Nucleus accumbens (tissue), 56 donors: Measurements from ENCODE around the gene ODF4.
A peak's percentile ranks its signal among the peaks of the same experiment; 100 is the strongest.
"Not testable (repeated sequence)": the region's sequence is repeated elsewhere in the genome, so short reads cannot be mapped to it uniquely, and the experiment has no call there.

ENCODE experiments used
- DNase-seq, 56 donors: peaks; one replicate each; lab custom pipeline; 2025; lab: John Stamatoyannopoulos, UW

The ODF4 gene

DNA sequence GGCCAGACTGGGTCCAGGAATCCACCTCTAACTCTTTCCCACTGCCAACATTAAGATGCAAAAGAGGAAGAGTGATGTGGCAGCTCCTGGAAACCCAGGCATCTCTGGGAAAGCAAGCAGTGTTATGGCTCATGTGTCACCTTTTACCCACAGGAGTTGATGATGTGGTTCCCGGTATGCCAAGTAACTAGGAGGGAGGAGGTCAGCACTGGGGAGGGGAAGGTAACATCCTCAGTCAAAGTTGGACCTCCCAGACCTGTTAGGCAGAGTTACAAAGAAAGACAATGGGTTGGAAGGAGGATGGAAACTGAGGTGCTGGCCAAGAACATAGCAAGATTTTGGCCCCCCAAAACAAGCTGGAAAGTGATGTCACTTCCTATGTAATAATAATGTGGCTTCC, 25.5 kb downstream of the ODF4 start:
- DNase-seq = no peak

DNA sequence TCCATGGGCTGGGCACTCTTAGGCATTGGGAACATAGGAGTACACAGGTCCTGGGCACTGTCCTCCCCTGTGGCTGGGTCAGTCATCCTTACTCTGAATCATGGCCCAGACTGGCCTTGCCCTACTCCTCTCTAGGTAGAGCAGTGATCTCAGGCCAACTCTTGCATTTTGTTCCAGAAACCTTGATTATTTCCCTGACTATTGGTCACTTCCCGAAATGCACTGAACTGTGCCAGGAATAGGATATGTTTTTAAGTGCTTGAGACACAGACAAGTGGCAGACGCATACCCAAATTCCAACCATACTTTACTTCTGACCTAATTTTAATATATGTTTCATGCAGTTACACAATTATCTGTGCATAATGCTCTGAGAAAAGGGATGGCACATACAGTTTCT, 26.6 kb downstream of the ODF4 start:
- no peak for DNase-seq

DNA sequence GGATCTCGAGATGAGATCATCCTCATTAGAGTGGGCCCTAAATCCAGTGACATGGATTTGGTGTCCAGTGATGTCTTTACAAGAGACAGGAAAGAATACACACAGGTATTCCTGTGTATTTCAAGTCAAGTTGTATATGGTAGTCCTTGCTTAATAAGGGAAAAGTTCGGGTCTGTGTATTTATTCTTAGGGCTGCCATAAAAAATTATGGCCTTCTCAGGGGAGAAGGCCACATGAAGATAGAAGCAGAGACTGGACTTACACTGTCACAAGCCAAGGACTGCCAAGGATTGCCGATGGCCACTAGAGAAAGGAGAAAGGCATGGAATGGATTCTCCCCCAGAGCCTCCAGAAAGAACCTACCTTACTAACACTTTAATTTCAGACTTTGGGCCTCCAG, 28.6 kb downstream of the ODF4 start:
- DNase-seq = no peak

DNA sequence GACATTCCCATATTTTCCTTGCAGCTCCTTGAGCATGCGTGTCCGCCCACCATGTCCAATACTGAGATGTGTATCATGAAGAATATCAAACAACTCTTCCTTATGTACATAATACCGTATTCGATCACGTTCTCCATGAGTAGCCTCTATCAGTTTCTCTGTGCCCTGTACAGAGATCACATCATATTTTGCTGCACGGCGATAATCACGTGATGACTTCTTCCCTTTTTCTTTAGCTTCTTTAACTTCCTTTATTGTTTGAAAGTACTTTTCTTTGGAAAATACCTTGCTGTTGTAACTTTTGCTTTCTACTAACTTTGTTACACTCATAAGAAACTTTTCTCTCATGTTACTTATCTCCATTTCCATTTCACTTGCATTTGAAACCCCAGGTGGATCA, 30.3 kb downstream of the ODF4 start:
- no peak for DNase-seq

DNA sequence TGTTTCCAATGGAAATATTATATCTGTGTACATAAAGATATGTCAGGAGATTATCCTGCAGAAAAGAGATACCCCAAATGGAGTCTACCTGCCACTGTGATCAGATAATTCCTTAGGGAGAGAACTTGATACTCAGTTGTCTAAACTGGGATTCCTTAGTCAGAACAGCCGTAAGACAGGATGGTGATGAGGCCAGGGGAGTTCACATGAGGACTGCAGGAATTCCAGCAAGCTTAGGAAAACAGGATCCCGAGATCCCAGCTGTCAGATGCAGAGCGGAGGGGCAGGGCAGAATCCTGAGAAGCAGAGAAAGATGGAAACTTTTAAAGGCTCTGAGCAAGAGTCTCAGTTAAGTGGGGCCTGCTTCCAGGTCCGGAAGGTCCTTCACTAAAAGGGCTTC, 32.1 kb downstream of the ODF4 start:
- DNase-seq = no peak

DNA sequence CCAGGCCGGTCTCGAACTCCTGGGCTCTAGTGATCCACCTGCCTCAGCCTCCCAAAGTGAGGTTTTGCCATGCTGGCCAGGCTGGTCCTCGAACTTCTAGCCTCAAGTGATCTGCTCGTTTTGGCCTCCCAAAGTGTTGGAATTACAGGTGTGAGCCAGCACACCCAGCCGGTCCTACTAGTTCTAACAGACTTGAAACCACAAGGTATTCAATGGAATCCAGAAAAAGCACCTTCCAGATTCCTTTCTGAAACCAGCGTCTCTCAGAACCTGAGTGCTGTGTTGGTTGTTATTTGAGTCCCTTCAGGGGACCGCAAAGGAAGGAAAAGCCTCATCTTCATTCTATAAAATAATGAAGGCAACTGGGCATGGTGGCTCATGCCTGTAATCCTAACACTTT, 32.8 kb downstream of the ODF4 start:
- no peak for DNase-seq

DNA sequence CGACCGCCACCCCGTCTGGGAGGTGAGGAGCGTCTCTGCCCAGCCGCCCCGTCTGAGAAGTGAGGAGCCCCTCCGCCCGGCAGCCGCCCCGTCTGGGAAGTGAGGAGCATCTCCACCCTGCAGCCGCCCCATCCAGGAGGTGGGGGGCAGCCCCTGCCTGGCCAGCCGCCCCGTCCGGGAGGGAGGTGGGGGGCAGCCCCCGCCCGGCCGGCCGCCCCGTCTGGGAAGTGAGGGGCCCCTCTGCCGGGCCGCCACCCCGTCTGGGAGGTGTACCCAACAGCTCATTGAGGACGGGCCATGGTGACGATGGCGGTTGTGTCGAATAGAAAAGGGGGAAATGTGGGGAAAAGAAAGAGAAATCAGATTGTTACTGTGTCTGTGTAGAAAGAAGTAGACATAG, 34.2 kb downstream of the ODF4 start:
- DNase-seq = not testable (repeated sequence)

DNA sequence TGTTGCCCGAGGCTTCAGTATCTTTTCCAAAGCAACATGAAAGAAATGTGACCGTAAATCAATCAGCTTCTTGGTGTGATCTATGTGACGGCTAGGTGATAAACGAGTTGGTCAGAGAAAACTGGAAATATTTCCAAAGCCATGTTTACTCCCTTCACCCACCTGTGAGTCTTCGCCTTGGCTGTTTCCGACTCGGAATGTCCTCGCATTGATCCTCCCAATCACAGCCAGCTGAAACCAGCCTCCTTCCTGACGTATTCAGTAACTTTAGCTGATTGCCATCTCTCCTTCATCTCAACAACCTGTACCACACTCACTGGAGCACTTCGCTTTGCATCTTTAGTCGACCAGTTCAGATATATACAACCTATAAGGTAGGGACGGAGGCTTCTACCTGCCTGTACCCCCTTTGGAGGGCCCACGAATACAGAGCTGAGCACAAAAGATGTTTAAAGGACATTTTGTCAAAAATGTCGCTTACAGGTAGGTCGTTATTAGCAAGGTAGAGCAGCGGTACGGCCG, 36.2 kb downstream of the ODF4 start:
- DNase-seq = peak in 20 of 56 donors; percentile 5 to 61 (median 35)

DNA sequence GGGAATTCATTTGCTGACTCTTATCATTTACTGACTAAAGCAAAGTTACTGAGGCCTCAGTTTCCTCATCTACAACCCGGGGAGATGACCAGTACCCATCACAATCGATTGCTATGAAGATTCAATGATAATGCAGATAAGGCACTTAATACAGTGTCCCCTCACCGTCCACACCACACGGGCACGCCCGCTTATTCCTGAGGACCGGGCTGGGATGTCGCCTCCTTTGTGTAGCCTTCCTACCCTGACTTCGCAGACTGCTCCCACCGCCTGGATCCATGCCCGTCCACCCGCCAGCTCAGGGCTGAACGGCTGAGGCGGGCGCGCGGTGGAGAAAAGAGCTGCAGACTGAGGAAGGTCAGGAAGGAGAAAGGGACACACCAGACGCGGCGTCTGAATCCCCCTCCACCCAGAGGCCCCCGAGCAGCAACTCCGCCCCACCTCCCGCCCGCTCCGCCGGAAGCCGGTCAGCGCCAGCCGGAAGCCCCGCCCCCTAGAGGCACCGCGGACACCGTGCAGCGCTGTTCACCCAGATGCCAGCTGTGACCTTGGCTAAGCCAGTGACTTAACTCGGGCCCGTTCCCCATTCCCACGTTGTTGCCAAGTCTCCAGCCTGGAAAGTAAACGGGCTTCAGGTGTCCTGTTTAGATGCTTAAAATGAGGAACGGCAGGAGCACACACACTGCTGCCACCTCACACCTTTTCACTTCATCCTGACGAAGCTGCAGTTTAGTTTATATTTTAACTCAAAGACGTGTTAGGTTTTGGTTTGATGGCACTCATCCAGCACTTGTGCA, 36.8 kb downstream of the ODF4 start, which contains the start of gene KRABD2:
KRABD2 (minus strand) TSS at position 434 of the 797 bp plus-strand sequence.
- DNase-seq = peak in 55 of 56 donors; percentile 30 to 95 (median 83)

DNA sequence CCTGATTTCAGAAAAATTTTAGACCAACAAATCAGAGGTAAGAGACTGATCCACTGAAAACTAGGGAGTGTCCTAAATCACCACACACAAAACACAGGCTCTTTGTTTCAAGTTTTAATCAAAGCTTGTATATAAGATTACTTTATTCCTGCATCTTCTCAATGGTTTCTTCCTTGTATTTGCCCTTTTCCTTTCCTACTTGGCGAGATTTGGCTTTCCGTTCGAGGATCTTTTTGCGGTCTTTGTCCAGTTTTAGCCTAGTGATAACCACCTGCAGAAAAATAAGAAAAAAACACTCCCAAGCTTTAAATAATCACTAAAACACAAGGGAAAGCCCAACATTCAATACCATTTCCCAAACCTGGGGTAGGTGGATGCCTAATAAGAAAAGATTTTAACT, 37.8 kb downstream of the ODF4 start:
- DNase-seq = no peak

DNA sequence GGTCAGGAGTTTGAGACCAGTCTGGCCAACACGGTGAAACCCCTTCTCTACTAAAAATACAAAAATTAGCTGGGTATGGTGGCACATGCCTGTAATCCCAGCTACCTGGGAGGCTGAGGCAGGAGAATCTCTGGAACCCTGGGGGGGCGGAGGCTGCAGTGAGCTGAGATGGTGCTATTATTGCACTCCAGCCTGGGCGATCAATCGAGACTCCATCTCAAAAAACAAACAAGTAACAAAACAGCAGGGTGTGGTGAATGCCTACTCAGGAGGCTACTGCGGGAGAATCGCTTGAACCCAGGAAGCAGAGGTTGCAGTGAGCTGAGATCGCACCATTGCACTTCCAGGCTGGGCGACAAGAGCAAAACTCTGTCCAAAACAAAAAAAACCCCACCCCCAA, 38.5 kb downstream of the ODF4 start:
- DNase-seq = not testable (repeated sequence)

DNA sequence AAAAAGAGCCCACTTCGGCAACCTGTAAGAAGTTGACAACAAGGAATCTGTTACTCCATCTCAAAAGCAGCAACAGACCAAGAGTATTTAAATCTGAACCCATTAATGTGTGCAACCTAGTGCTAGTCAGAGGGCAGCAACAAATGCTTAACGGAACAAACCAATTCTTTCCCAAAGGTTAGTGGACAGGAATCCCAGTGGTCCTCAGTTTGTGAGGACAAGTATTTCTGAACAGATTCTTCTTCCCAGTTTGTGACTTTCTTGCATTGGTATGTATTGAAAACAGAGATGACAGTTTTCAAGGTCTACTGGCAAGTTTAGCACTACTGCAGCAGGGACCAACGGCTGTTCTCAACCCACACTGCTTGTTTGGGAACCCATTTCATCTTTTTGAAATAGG, 40.4 kb downstream of the ODF4 start:
- DNase-seq = no peak

DNA sequence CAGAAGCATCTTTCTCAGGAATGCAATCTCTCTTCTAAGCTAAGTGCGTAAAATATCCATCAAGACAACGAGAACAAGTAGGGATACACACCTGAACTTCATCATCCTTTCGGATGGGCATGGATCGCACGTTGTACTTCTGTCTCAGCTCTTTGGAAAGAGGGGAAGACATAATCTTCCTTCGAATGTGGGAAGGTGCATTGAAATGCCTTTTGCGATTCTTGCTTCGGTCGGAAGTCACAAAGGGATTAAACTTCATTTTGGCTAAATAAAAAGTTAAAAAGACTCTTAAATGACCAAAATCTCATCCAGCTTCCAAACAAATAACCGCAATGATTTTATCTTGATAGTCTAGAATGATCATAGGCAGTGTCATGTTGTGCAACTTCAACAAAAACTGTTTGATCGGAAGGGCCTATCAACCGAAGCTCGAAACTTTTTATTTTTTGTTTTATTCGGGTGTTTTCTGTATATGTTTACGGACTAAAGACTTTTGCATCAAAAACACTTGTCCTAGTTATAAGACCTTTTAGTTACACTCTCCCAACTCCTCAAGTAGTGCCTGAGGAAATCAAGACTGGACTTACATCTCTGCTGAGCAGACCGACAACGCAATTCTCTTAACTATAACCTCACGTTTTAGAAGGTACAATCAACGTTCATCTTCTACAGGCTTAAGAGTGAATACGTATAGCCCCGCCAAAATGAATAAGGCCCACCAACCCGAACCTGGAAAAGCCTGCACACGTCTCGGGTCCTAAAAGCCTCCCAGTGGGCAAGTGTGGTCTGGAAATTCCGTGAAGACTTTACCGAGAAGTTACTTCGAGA, 42.6 kb downstream of the ODF4 start:
- no peak for DNase-seq

DNA sequence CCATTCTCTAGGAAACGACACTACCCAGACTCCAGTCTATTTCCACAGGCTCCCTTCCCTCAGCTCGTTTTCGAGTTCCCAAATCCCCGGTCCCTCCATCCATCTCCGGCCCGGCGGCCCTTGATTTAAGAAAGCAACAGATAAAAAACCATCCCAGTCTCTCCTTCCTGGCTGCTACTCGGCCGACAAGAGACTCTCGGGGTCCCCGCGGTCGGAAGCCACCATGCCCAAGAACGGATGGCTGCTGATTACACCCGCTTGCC, 43.2 kb downstream of the ODF4 start:
- no peak for DNase-seq

DNA sequence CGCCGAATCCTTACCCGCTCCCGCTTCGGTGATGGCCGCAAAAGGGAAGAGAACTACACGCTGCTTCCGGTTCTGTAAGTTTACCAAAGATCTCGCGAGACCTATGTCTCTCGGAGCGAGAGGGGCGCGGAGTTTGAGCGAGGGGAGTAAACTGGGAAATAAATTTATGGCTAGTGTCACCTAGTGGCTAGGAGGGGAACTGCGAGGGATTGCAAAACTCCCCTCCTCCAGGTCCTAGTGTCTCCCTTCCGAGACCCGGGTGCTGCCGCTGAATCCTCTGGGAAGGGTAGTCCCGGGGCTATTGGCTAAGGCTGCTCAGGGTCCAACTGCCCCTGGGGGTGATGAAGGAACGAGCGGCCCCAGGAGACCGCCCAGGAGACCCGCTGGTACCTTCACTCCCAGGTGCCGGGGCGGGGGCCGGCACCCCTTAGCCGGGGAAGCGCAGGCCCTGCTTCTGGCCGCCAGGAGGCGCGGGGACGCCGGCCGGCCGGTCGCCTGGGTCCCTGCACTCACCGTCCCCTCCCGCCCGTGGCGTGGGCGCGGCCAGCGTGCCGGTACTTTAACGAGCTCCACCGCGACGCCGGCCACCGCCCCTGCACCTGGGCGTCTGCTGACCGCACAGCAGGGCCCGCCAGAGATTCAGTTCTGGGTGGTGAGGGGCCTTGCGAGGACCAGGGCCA, 43.6 kb downstream of the ODF4 start, which contains the start of gene RPL26:
RPL26 (minus strand) TSS at position 51 of the 680 bp plus-strand sequence. CDS start 883 bp downstream, outside the sequence.
- peak; percentile 76 to 98 (median 92) for DNase-seq

DNA sequence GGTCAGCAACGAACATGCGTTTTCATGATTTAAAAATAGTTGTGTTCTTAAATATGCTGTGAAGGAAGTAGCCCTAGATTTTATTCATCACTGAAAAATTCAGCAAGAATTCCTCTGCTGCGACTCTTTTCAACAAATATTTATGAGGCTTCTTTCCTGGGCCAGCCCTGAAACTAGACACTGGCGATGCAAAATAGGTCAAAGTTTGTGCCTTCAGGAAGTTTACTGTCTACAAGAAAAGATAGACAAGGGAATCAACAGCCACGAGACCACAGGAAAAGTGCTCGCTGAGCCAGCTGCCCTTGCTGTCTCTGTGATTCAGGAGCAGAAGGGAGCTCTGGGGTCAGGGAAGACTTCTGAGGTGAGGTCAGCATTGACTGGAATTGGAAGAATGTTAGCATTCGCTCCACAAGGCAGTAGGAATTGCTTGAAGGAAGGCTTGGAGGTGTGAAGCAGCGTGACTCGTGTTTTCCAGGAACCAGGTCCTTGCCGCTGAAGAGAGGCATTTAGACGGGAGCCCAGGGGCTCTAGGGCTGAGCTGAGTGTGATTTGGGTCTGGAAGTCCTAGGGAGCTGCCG, 45.2 kb downstream of the ODF4 start:
- DNase-seq = no peak

DNA sequence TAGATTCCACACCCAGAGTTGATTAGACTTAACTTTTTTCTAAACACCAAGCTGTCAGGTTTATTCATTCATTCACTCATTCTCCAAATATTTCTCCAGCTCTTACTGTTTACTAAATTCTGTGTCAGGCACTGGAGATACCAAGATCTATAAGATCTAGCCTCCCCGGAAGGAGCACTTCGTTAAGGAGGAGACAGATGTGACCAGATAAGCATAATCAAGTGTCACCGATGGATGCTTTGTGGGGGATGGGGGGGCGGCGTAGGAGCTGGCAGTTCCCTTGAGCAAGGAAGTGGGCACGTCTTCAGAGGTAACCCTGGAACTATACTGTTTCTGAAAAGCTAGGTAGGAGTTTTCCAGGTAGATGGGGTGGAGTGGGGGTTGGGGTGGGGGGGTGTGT, 47.2 kb downstream of the ODF4 start:
- no peak for DNase-seq

DNA sequence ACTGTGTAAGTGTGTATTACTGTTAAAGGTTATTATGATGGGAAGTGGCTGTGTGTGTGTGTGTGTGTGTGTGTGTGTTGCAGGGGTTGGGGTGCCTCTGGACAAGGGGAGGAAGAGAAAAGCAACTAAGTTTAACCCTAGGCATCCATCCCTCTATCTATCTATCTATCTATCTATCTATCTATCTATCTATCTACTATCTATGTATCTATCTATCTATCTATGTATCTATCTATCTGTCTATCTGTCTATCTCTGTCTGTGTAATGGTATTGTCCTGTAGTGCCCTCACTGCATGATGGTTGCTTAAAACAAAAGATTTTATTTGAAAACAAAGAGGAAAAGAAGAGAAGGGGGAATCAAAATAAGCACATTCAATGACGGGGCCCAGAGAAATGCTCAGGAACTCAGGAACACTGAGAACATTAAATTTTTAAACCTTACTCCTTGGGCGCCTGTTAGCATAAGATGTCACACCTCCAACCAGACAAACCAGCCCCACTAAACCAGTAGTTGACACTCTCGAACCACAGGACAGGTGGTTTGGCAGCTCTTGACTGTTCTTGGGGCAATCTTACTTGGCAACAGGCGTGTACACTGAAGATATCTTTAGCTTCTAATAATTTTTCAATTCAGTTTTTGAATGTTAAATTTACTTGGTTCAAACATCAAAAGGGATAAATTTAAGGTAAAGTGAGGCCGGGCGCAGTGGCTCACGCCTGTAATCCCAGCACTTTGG, 48.4 kb downstream of the ODF4 start:
- DNase-seq = no peak

DNA sequence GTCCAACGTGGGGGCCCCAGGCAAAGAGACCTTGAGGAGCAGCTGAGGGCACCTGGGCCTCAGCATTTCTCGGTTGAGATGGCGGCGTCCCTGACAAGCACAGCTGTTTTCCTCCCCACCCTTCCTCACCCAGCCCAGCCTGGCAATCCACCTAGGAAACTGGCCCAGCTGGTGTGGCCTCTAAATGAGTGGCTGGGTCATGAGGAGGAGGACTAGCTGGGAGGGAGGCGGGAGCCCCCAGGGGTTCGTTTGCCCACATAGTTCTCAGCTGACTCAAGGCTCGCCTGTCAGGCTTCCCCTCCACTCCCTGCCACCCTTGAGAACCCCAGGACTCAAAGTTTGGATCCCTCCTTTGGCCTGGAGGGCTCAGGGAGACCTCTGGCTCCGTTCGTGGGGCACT, 52.1 kb downstream of the ODF4 start:
- DNase-seq = no peak

DNA sequence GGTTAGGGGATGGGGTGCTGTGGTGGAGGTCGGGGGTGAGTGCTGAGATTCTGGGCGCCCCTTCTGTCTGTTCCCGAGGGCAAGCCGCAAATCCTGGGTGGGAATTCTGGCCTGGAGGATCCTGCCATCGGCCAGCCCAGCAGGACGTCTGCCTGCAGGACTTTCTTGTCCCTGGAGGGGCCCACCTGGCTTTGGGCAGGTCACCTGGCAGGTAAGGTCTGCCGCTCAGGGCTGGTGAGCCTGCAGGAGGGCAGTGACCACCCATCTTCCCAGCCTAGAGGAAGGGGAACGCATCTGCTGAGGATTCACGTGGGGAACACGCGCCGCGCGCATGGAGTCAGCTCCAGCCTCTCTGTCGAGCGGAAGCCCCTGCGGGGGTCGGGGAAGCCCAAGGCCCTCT, 52.6 kb downstream of the ODF4 start:
- no peak for DNase-seq
